GM12891 (cell line): ENCODE results near the gene PABPN1.

Experiments used
- POLR2A ChIP-seq: IDR thresholded peaks from 2 replicates; pipeline ENCODE4 v1.6.1; 2011; ENCODE audit warnings: low read depth, low read length, control low read depth
- POLR2AphosphoS5 ChIP-seq: IDR thresholded peaks from 2 replicates; pipeline ENCODE4 v1.6.1; 2011; ENCODE audit warnings: low read depth, low read length, control low read depth

DNA sequence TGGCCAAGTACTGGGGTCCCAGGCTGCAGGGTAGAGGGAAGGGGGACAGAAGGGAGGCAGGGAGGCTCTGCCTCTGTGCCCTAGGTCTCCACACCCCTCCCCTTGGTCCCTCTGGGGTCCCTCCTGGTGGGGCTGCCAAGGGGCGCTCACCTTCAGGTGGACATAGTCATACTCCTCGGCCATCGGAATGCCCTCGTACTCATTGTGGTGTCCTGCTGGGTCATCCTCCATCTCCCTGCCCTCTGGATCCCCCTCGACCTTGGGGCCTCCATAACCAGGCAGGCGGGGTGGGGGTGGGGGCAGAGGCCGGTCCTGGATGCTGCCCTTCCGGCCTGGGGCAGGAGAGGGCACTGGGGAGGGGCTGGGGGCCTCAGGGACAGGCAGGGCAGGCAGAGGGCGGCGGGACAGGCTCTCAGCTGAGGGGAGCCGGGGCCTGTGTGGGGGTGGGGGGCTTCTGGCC, 37.9 kb downstream of the PABPN1 start:
- TF ChIP-seq POLR2A (no peak), POLR2AphosphoS5 (no peak)
